Measurements from ENCODE around the gene INHBA. TPM values are rescaled to one million over a fixed set of nuclear protein-coding genes. Genes with fewer than 3 reads are reported as not detected.

INHBA gene
- total RNA-seq, 1 experiment from 2014 or later, result 1.0 TPM

GRCh38 chr7:41682422-41682821 lies 20.5 kb downstream of the INHBA start (continued):
- no peak for TF ChIP-seq TEAD4 (CRISPR knock-in tag; IDR thresholded peaks at IDR 0.05)
- TF ChIP-seq ESRRA (CRISPR knock-in tag; IDR thresholded peaks at IDR 0.05; ENCODE audit: borderline replicate concordance), result no peak
- TF ChIP-seq USF1 (CRISPR knock-in tag; IDR thresholded peaks at IDR 0.05), result no peak

DNA sequence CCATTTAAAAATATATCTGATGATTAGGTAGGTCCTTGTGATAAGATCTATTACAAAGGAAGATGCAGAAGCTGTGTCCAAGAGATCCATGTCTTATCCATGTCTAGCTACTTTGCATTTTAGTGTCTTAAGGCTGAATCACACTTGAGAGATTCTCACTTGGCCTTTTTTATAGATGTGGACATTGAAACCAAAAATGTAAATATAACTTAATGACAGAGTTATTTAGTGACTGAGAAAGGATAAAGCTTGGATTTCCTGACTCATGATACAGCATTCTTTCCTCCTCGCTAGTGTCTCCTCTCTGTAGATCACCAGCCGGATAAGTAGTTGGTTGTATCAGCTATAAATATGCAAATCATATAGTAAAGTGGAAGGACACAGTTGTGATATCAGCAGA lies 23.3 kb downstream of the INHBA start:
- no peak for ATAC-seq
- DNase-seq (ENCODE audit: low spot score), result no peak
- H3K27me3 Mint-ChIP-seq (ENCODE audit: low read depth), result no peaks in the 10 kb centered on the region
- TF ChIP-seq MXD4 (CRISPR knock-in tag; IDR thresholded peaks at IDR 0.05; ENCODE audit: borderline replicate concordance), result no peak
- H3K27ac Mint-ChIP-seq, result no peak overlapping the region
- no peak overlapping the region for H3K4me3 Mint-ChIP-seq
- CTCF ChIA-PET, result no interaction called here
- no peaks in the 10 kb centered on the region for H3K36me3 Mint-ChIP-seq
- H3K9me3 Mint-ChIP-seq, result peaks cover 4% of the 10 kb centered on the region; the same call in 1 of the 2 replicates
- peaks cover 19% of the 10 kb centered on the region for H3K4me1 Mint-ChIP-seq
- POLR2A ChIA-PET, result no interaction called here

DNA sequence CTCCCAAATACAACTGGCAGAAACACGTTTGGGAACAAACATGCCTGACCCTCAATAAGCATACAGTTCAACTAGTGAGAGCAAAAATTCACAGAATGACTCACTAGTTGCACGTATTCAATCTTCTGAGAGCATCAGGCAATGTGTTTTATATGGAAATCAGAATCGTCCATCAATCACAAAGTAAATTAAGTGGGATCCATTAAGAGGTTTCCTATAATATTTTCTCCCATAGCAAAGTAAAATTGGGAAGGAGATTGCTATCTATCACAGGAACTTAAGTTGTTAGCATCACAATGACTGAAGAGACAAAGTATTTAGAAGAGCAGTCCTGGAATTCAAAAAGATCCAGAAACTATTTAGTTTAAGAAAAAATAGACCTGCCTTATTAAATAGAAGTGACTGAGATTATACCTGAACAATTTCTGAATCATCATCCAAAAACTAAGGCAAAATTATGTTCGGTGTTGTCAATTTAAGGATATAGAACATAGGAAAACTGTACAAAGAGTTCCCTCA lies 28.3 kb downstream of the INHBA start:
- H3K4me3 Mint-ChIP-seq, result no peak overlapping the region
- no peaks in the 10 kb centered on the region; the same call in 1 of the 2 replicates for H3K27me3 Mint-ChIP-seq (ENCODE audit: low read depth)
- POLR2A ChIA-PET, result interaction anchor here (0.7 kb wide), 1 partner anchor 59 kb away, joined by 3 read pairs; no protein-coding TSS in a partner anchor
- peaks cover 15% of the 10 kb centered on the region; the same call in 1 of the 2 replicates for H3K9me3 Mint-ChIP-seq
- H3K27ac Mint-ChIP-seq, result peak overlapping the region; percentile 64; the same call in 1 of the 2 replicates
- H3K4me1 Mint-ChIP-seq, result peaks cover 14% of the 10 kb centered on the region
- no peak for ATAC-seq
- no peaks in the 10 kb centered on the region; the same call in 1 of the 2 replicates for H3K36me3 Mint-ChIP-seq
- no peak for DNase-seq (ENCODE audit: low spot score)
- CTCF ChIA-PET, result no interaction called here
- TF ChIP-seq AR (CRISPR knock-in tag; IDR thresholded peaks at IDR 0.05) (no peak), GTF2I (CRISPR knock-in tag; conservative IDR thresholded peaks at IDR 0.05) (no peak), NR3C1 (CRISPR knock-in tag; conservative IDR thresholded peaks at IDR 0.05; ENCODE audit: low read depth) (no peak), ZSCAN18 (CRISPR knock-in tag; IDR thresholded peaks at IDR 0.05) (no peak), ZNF671 (CRISPR knock-in tag; IDR thresholded peaks at IDR 0.05) (no peak), ZNF532 (CRISPR knock-in tag; IDR thresholded peaks at IDR 0.05; ENCODE audit: borderline replicate concordance) (no peak), TEAD4 (CRISPR knock-in tag; IDR thresholded peaks at IDR 0.05) (no peak), NFE2L1 (CRISPR knock-in tag; IDR thresholded peaks at IDR 0.05) (no peak), MYBL2 (CRISPR knock-in tag; IDR thresholded peaks at IDR 0.05) (no peak)
- TF ChIP-seq, protein P1, sequence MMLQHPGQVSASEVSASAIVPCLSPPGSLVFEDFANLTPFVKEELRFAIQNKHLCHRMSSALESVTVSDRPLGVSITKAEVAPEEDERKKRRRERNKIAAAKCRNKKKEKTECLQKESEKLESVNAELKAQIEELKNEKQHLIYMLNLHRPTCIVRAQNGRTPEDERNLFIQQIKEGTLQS (CRISPR knock-in tag; conservative IDR thresholded peaks at IDR 0.05), result no peak
- TF ChIP-seq, protein P2, sequence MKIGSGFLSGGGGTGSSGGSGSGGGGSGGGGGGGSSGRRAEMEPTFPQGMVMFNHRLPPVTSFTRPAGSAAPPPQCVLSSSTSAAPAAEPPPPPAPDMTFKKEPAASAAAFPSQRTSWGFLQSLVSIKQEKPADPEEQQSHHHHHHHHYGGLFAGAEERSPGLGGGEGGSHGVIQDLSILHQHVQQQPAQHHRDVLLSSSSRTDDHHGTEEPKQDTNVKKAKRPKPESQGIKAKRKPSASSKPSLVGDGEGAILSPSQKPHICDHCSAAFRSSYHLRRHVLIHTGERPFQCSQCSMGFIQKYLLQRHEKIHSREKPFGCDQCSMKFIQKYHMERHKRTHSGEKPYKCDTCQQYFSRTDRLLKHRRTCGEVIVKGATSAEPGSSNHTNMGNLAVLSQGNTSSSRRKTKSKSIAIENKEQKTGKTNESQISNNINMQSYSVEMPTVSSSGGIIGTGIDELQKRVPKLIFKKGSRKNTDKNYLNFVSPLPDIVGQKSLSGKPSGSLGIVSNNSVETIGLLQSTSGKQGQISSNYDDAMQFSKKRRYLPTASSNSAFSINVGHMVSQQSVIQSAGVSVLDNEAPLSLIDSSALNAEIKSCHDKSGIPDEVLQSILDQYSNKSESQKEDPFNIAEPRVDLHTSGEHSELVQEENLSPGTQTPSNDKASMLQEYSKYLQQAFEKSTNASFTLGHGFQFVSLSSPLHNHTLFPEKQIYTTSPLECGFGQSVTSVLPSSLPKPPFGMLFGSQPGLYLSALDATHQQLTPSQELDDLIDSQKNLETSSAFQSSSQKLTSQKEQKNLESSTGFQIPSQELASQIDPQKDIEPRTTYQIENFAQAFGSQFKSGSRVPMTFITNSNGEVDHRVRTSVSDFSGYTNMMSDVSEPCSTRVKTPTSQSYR (CRISPR knock-in tag; IDR thresholded peaks at IDR 0.05), result no peak
- TF ChIP-seq, protein P3, sequence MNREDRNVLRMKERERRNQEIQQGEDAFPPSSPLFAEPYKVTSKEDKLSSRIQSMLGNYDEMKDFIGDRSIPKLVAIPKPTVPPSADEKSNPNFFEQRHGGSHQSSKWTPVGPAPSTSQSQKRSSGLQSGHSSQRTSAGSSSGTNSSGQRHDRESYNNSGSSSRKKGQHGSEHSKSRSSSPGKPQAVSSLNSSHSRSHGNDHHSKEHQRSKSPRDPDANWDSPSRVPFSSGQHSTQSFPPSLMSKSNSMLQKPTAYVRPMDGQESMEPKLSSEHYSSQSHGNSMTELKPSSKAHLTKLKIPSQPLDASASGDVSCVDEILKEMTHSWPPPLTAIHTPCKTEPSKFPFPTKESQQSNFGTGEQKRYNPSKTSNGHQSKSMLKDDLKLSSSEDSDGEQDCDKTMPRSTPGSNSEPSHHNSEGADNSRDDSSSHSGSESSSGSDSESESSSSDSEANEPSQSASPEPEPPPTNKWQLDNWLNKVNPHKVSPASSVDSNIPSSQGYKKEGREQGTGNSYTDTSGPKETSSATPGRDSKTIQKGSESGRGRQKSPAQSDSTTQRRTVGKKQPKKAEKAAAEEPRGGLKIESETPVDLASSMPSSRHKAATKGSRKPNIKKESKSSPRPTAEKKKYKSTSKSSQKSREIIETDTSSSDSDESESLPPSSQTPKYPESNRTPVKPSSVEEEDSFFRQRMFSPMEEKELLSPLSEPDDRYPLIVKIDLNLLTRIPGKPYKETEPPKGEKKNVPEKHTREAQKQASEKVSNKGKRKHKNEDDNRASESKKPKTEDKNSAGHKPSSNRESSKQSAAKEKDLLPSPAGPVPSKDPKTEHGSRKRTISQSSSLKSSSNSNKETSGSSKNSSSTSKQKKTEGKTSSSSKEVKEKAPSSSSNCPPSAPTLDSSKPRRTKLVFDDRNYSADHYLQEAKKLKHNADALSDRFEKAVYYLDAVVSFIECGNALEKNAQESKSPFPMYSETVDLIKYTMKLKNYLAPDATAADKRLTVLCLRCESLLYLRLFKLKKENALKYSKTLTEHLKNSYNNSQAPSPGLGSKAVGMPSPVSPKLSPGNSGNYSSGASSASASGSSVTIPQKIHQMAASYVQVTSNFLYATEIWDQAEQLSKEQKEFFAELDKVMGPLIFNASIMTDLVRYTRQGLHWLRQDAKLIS (CRISPR knock-in tag; IDR thresholded peaks at IDR 0.05; ENCODE audit: borderline replicate concordance), result no peak

Measured in WTC11 (cell line).